GM12878 (cell line): ENCODE data around the gene SNRNP200. TPM values are rescaled to one million over a fixed set of nuclear protein-coding genes. Genes with fewer than 3 reads are reported as not detected.

Experiments used
- ATAC-seq: fragments of 200-7000 bp; cut with Tn5 transposase; 3 replicates; pipeline ENCODE4 v1.9.1; 2020; ENCODE audit warnings: mild to moderate bottlenecking, moderate library complexity
- BruUV-seq: library from RNA; stranded (reverse); fragments of 400-500 nt; replicated peaks from 2 replicates; lab custom pipeline; 2021; lab: Mats Ljungman, UMichigan
- CTCF ChIA-PET: fragments of 300-600 bp; sonication (Branson Sonifier 250); formaldehyde crosslinking; extraction: SDS; loops from one replicate; lab custom pipeline; 2021; ENCODE audit warnings: inconsistent platforms; lab: Yijun Ruan, JAX
- POLR2A ChIA-PET: fragments of 350-600 bp; formaldehyde crosslinking; extraction: SDS; loops from one replicate; lab custom pipeline; 2021; ENCODE audit warnings: inconsistent platforms; lab: Charles Lee
- RAD21 ChIA-PET: fragments of 300-600 bp; sonication (Branson Sonifier 250); formaldehyde crosslinking; loops from one replicate; lab custom pipeline; 2023; ENCODE audit warnings: antibody characterized with exemption; ENCODE audit not compliant: unreplicated experiment; lab: Charles Lee
- SMC1A ChIA-PET: fragments of 300-600 bp; sonication (Branson Sonifier 250); formaldehyde crosslinking; loops from one replicate; lab custom pipeline; 2023; ENCODE audit not compliant: unreplicated experiment, uncharacterized antibody; lab: Charles Lee
- DNase-seq: peaks from one replicate; pipeline ENCODE4 v3.0.0-alpha.2; 2011; ENCODE audit warnings: low read depth, low spot score
- FAIRE-seq: peaks from 3 replicates; lab custom pipeline; 2011; peaks lifted over from hg19 to GRCh38; lab: Jason Lieb, UNC
- H2AFZ ChIP-seq: 2 replicates; pipeline ENCODE4 v1.6.0; 2011; ENCODE audit warnings: low read depth, low read length, control low read depth; ENCODE audit not compliant: control insufficient read depth
- H3K27ac ChIP-seq: 2 replicates; pipeline ENCODE4 v1.5.1; 2011; ENCODE audit warnings: control low read depth; ENCODE audit not compliant: control insufficient read depth, insufficient read depth
- H3K27me3 ChIP-seq, 2 experiments: replicated peaks in 1 of 2; 2 replicates each; pipeline versions ENCODE4 v1.6.0 to v1.6.1; 2011; ENCODE audit warnings: low read length in 1 of 2; ENCODE audit not compliant: control insufficient read depth in 2 of 2, insufficient read depth in 2 of 2
- H3K36me3 ChIP-seq, 2 experiments: 2 replicates each; pipeline ENCODE4 v1.5.1; 2011; ENCODE audit warnings: low read length in 1 of 2; ENCODE audit not compliant: control insufficient read depth in 2 of 2, insufficient read depth in 2 of 2
- H3K4me1 ChIP-seq: 2 replicates; pipeline ENCODE4 v1.6.1; 2011; ENCODE audit warnings: mild to moderate bottlenecking, low read length, moderate library complexity, mixed read lengths; ENCODE audit not compliant: control insufficient read depth, insufficient read depth
- H3K4me2 ChIP-seq: 2 replicates; pipeline ENCODE4 v1.6.0; 2011; ENCODE audit warnings: control low read depth; ENCODE audit not compliant: control insufficient read depth, insufficient read depth
- H3K4me3 ChIP-seq: fragments of 200-600 bp; sonication (generic); 2 replicates; pipeline ENCODE4 v1.5.1; 2016
- H3K79me2 ChIP-seq: 2 replicates; pipeline ENCODE4 v1.6.0; 2011; ENCODE audit warnings: low read length; ENCODE audit not compliant: control insufficient read depth, insufficient read depth
- H3K9ac ChIP-seq: 2 replicates; pipeline ENCODE4 v1.8.0; 2011; ENCODE audit warnings: low read length, control low read depth, mixed read lengths; ENCODE audit not compliant: control insufficient read depth, insufficient read depth
- H3K9me3 ChIP-seq: replicated peaks from 3 replicates; pipeline ENCODE4 v1.5.1; 2011; ENCODE audit warnings: mild to moderate bottlenecking, low read length; ENCODE audit not compliant: control insufficient read depth, insufficient read depth
- H4K20me1 ChIP-seq: 2 replicates; pipeline ENCODE4 v1.6.0; 2011; ENCODE audit not compliant: control insufficient read depth, insufficient read depth
- BHLHE40 ChIP-seq, 2 experiments: fragments of 450-650 bp in 1 of 2; IDR thresholded peaks; 2 replicates each; pipeline ENCODE4 v1.6.1; 2011 to 2017; ENCODE audit warnings: low read depth in 2 of 2, borderline replicate concordance in 1 of 2, improper control_type of control experiment in 1 of 2, low read length in 1 of 2, mild to moderate bottlenecking in 1 of 2
- CBX3 ChIP-seq: fragments of 200-600 bp; sonication (generic); IDR thresholded peaks from 2 replicates; pipeline ENCODE4 v1.6.1; 2016; ENCODE audit warnings: low read depth, borderline replicate concordance
- CREB1 ChIP-seq: IDR thresholded peaks from 2 replicates; pipeline ENCODE4 v1.6.1; 2012; ENCODE audit warnings: low read depth, mild to moderate bottlenecking, inconsistent platforms
- FOXK2 ChIP-seq: fragments of 450-650 bp; IDR thresholded peaks from 2 replicates; pipeline ENCODE4 v1.6.1; 2017; ENCODE audit warnings: mild to moderate bottlenecking, moderate library complexity
- GATAD2B ChIP-seq: fragments of 450-650 bp; conservative IDR thresholded peaks from 2 replicates; pipeline ENCODE4 v1.6.1; 2017; ENCODE audit warnings: low read depth, mild to moderate bottlenecking, moderate library complexity
- IKZF1 ChIP-seq: fragments of 450-650 bp; conservative IDR thresholded peaks from 2 replicates; pipeline ENCODE4 v1.6.1; 2017; ENCODE audit warnings: antibody characterized with exemption, mild to moderate bottlenecking
- NFIC ChIP-seq: IDR thresholded peaks from 2 replicates; pipeline ENCODE4 v1.6.1; 2012; ENCODE audit warnings: low read depth, mild to moderate bottlenecking, inconsistent platforms, low read length, moderate library complexity
- PAX8 ChIP-seq: fragments of 450-650 bp; IDR thresholded peaks from 2 replicates; pipeline ENCODE4 v1.6.1; 2017; ENCODE audit warnings: mild to moderate bottlenecking, moderate library complexity
- POLR2A ChIP-seq: IDR thresholded peaks from 2 replicates; pipeline ENCODE4 v1.6.1; 2011; ENCODE audit warnings: low read depth, mild to moderate bottlenecking, low read length
- RAD51 ChIP-seq: fragments of 450-650 bp; IDR thresholded peaks from 2 replicates; pipeline ENCODE4 v1.6.1; 2016; ENCODE audit warnings: moderate library complexity, mild to moderate bottlenecking, inconsistent platforms
- SPI1 ChIP-seq: IDR thresholded peaks from 2 replicates; pipeline ENCODE4 v1.6.1; 2011; ENCODE audit warnings: low read depth, mild to moderate bottlenecking, low read length, moderate library complexity, borderline replicate concordance; ENCODE audit not compliant: insufficient read depth
- WRNIP1 ChIP-seq: IDR thresholded peaks from 2 replicates; pipeline ENCODE4 v1.6.1; 2011; ENCODE audit warnings: low read depth, low read length, improper control_type of control experiment, borderline replicate concordance
- ZZZ3 ChIP-seq: IDR thresholded peaks from 2 replicates; pipeline ENCODE4 v1.6.1; 2011; ENCODE audit warnings: low read depth; ENCODE audit not compliant: control insufficient read depth, insufficient read length
- WGBS: methylation state at CpG from one replicate; pipeline ENCODE4 v1.1.6; 2016; ENCODE audit warnings: low lambda C conversion rate; ENCODE audit not compliant: insufficient replicate concordance, insufficient coverage; ENCODE audit errors: missing lambda C conversion rate; 5-methylcytosine and 5-hydroxymethylcytosine counted together
- in situ Hi-C: fragments of 300-500 bp; cut with MboI; formaldehyde crosslinking; loops from 9 replicates; pipeline ENCODE4 v1.14.3; 2018; ENCODE audit warnings: mixed read lengths
- intact Hi-C: fragments of 100-400 bp; cut with micrococcal nuclease; formaldehyde crosslinking; loops from one replicate; pipeline ENCODE4 v1.14.2; 2022; ENCODE audit not compliant: unreplicated experiment
- polyA plus RNA-seq, 11 experiments: library from polyadenylated mRNA; depleted of rRNA in 4 of 11; unstranded in 6 of 11; stranded (reverse) in 5 of 11; fragments of >200 nt; fragmentation: Nextera tagmentation in 4 of 11; fragmentation: Illumina TruSeq in 1 of 11; extraction: Ambion mirVana in 4 of 11; extraction: Trizol in 1 of 11; gene quantifications; 1 replicate in 1 of 11; 2 replicates in 10 of 11; pipeline versions ENCODE4 v1.2.1 to v1.2.3, GENCODE V29; 2011 to 2016; ENCODE audit warnings: inconsistent platforms in 2 of 11, missing spikeins in 2 of 11, low read depth in 1 of 11
- total RNA-seq, 4 experiments: library from RNA; depleted of rRNA in 3 of 4; stranded (reverse); fragments of >200 nt in 3 of 4; fragmentation: Illumina TruSeq in 1 of 4; extraction: Trizol in 1 of 4; gene quantifications; 2 replicates each; pipeline versions ENCODE4 v1.2.1 to v1.2.3, GENCODE V29; 2013 to 2021
- TF ChIP-seq, protein P1 (sequence below): fragments of 450-650 bp; IDR thresholded peaks from 2 replicates; pipeline ENCODE4 v1.6.1; 2018; ENCODE audit warnings: mild to moderate bottlenecking, low read depth, moderate library complexity; ENCODE audit not compliant: partially characterized antibody
- TF ChIP-seq, protein P2 (sequence below): fragments of 150-350 bp; IDR thresholded peaks from 2 replicates; pipeline ENCODE4 v1.6.1; 2014; ENCODE audit warnings: mild to moderate bottlenecking, low read depth, low read length
- TF ChIP-seq, protein P3 (sequence below): IDR thresholded peaks from 2 replicates; pipeline ENCODE4 v1.6.1; 2011; ENCODE audit warnings: borderline replicate concordance, low read depth, mild to moderate bottlenecking, moderate library complexity, mixed read lengths, low read length; ENCODE audit not compliant: insufficient read depth; ENCODE audit errors: extremely low read length

Gene SNRNP200
- total and polyA plus RNA-seq, 10 of the 15 experiments (the other 5 are each of a cell fraction or from before 2014, with no cell fraction given), result 59.2 to 176 (median 106) TPM

DNA sequence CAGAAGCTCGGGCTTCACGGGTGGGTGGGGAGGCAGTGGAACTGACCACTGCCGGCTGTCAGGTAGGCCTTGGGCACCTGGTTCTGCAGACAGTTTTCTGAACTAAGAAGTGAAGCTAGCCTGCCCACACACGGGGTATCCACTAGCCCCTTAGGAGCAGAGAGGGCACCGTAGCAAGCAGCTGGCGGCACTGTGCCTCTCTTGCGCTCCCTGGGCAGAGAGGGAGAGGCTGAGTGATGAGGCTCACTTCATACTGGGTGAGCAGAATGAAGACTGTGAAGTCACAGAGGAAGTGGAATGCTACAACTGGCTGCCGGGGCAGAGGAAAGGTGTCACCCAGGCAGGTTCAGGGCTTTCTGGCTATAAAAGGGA, 20.5 kb upstream of the SNRNP200 start (continued):
- TF ChIP-seq, protein P1, sequence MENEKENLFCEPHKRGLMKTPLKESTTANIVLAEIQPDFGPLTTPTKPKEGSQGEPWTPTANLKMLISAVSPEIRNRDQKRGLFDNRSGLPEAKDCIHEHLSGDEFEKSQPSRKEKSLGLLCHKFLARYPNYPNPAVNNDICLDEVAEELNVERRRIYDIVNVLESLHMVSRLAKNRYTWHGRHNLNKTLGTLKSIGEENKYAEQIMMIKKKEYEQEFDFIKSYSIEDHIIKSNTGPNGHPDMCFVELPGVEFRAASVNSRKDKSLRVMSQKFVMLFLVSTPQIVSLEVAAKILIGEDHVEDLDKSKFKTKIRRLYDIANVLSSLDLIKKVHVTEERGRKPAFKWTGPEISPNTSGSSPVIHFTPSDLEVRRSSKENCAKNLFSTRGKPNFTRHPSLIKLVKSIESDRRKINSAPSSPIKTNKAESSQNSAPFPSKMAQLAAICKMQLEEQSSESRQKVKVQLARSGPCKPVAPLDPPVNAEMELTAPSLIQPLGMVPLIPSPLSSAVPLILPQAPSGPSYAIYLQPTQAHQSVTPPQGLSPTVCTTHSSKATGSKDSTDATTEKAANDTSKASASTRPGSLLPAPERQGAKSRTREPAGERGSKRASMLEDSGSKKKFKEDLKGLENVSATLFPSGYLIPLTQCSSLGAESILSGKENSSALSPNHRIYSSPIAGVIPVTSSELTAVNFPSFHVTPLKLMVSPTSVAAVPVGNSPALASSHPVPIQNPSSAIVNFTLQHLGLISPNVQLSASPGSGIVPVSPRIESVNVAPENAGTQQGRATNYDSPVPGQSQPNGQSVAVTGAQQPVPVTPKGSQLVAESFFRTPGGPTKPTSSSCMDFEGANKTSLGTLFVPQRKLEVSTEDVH, result no peak
- TF ChIP-seq SPI1 (peak; percentile 69; the same call in 1 of the 2 replicates), RAD51 (no peak), WRNIP1 (no peak), POLR2A (peak; percentile 73)
- TF ChIP-seq, all 136 proteins: peak for 2

DNA sequence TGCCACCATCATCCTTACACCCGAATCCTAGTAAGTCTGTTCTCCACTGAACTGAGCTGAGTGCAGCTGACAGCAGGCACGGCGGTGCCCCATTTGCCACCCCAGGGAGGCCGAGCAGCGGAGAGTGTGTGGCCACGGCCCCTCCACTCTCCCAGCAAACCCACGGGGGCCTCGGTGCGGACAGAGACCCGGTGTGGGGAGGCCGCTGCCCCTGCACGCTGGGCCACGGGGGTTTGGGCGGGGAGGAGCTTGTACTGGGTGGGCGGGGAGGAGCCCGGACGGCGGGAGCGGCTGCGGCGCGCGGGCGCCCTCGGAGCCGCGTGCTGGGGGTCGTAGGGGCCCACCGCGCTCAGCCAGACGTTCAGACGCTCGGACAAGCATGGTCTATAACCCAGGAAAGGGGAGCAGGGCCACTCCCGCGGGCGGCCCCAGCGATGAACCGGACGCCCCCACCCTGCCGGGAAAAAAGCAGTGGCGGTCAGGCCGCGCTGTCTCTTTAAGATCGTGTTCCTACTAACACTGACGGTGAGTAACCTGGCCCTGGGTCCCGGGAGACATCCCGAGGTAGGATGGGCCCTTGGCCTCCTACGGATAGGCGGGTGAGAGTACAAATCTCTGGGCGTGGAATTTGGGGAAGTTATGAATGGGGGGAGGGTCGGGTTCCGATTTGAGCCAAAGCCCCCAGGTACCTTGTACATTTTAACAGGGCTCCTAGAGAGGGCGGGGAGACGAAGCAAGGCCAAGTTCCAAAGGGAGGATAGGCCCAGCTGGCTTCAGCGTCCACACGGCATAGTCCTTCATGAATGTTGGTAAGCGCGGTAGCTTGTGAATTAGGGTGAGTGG, 19.9 kb upstream of the SNRNP200 start, which contains the start of gene ITPRIPL1:
Gene ITPRIPL1 (plus strand): TSS at position 277 of the 843 bp plus-strand sequence. CDS start 523 bp downstream, at position 800.
- ATAC-seq, result peak; percentile 36
- in situ Hi-C loops (no loop called here), intact Hi-C loops (no loop called here)
- H3K4me3 ChIP-seq, result peak within 1 kb of the TSS; percentile 89
- POLR2A ChIA-PET, result interaction anchor here (0.8 to 7.7 kb wide), 10 partner anchors 10 to 168 kb away, joined by 3 to 151 read pairs (median 5); partner anchors contain the start of gene NCAPH
- no peaks in the 10 kb centered on the region for H3K27me3 ChIP-seq
- DNase-seq, result no peak
- peak within 1 kb of the TSS; percentile 90 for H2AFZ ChIP-seq
- peak within 1 kb of the TSS; percentile 95 for H3K4me2 ChIP-seq
- H3K9me3 ChIP-seq, result no peaks in the 10 kb centered on the region
- CTCF ChIA-PET, result interaction anchor here (1.2 to 2.1 kb wide), 4 partner anchors 10 to 187 kb away, joined by 3 to 6 read pairs (median 6); partner anchors contain the start of genes ASTL and NCAPH
- H3K4me1 ChIP-seq, result peaks cover 26% of the 10 kb centered on the region
- SMC1A ChIA-PET, result interaction anchor here (0.8 to 13.4 kb wide), 6 partner anchors 9 to 166 kb away, joined by 3 to 231 read pairs (median 5); partner anchors contain the start of gene NCAPH
- no TSS peak for BruUV-seq
- H3K27ac ChIP-seq, result peak within 1 kb of the TSS; percentile 76
- H4K20me1 ChIP-seq, result no peaks in the 10 kb centered on the region
- no peak for FAIRE-seq
- H3K79me2 ChIP-seq, result peaks cover 25% of the 10 kb centered on the region
- RAD21 ChIA-PET, result interaction anchor here (1.1 to 2.8 kb wide), 9 partner anchors 8 to 184 kb away, joined by 4 to 32 read pairs (median 7); partner anchors contain the start of genes NCAPH and SNRNP200
- peak within 1 kb of the TSS; percentile 75 for H3K9ac ChIP-seq
- WGBS, result 2% methylated on average over 49 of the region's 58 CpGs
- peaks cover 2 to 5% of the 10 kb centered on the region in 2 experiments; a peak in 2 of 4 replicates for H3K36me3 ChIP-seq
- no peak for TF ChIP-seq ZZZ3
- TF ChIP-seq GATAD2B, result 0 out of 2 replicates have a peak, but pooled peaks have one; percentile 8
- TF ChIP-seq, protein P2, sequence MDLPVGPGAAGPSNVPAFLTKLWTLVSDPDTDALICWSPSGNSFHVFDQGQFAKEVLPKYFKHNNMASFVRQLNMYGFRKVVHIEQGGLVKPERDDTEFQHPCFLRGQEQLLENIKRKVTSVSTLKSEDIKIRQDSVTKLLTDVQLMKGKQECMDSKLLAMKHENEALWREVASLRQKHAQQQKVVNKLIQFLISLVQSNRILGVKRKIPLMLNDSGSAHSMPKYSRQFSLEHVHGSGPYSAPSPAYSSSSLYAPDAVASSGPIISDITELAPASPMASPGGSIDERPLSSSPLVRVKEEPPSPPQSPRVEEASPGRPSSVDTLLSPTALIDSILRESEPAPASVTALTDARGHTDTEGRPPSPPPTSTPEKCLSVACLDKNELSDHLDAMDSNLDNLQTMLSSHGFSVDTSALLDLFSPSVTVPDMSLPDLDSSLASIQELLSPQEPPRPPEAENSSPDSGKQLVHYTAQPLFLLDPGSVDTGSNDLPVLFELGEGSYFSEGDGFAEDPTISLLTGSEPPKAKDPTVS, result no peak
- TF ChIP-seq NFIC, result no peak
- TF ChIP-seq CBX3, result no peak
- TF ChIP-seq, protein P3, sequence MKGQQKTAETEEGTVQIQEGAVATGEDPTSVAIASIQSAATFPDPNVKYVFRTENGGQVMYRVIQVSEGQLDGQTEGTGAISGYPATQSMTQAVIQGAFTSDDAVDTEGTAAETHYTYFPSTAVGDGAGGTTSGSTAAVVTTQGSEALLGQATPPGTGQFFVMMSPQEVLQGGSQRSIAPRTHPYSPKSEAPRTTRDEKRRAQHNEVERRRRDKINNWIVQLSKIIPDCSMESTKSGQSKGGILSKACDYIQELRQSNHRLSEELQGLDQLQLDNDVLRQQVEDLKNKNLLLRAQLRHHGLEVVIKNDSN, result no peak
- TF ChIP-seq PAX8, result no peak
- no peak for TF ChIP-seq CREB1
- TF ChIP-seq BHLHE40 (IDR thresholded peaks at IDR 0.05; ENCODE audit: borderline replicate concordance in 1 of 2, low read depth in 2 of 2, low read length in 1 of 2), result peak in 1 of 2 experiments; percentile 33; a peak in 1 of 4 replicates
- peak; percentile 79 for TF ChIP-seq POLR2A
- peak; percentile 69 for TF ChIP-seq IKZF1
- no peak for TF ChIP-seq FOXK2
